Thoracic aorta (tissue), 2 donors: ENCODE results near the gene RNF111. TPM values are rescaled to one million over a fixed set of nuclear protein-coding genes. Genes with fewer than 3 reads are reported as not detected.

Experiments
- ATAC-seq: fragments of 150-250 bp; one replicate; pipeline ENCODE4 v1.8.0; 2017; ENCODE audit warnings: low read depth; ENCODE audit not compliant: insufficient number of reproducible peaks, low FRiP score
- DNase-seq: peaks from one replicate; pipeline ENCODE4 v3.0.0-alpha.2; 2020; ENCODE audit warnings: low spot score
- H3K27ac ChIP-seq, 2 donors: fragments of 200-600 bp; sonication (generic); 1 replicate in 1 of 2; 2 replicates in 1 of 2; pipeline ENCODE4 v1.5.1; 2016; ENCODE audit warnings: mild to moderate bottlenecking in 2 of 2, moderate library complexity in 2 of 2
- H3K27me3 ChIP-seq: fragments of 200-600 bp; sonication (generic); replicated peaks from 2 replicates; pipeline ENCODE4 v1.6.0; 2016; ENCODE audit warnings: mild to moderate bottlenecking; ENCODE audit not compliant: insufficient read depth
- H3K36me3 ChIP-seq: fragments of 200-600 bp; sonication (generic); one replicate; pipeline ENCODE4 v1.5.1; 2016
- H3K4me1 ChIP-seq, 2 donors: fragments of 200-600 bp; sonication (generic); 1 replicate in 1 of 2; 2 replicates in 1 of 2; pipeline versions ENCODE4 v1.5.1 to v1.6.0; 2016; ENCODE audit warnings: low read depth in 2 of 2, mild to moderate bottlenecking in 1 of 2; ENCODE audit not compliant: control insufficient read depth in 1 of 2
- H3K4me3 ChIP-seq: fragments of 200-600 bp; sonication (generic); 2 replicates; pipeline ENCODE4 v1.5.1; 2016; ENCODE audit warnings: mild to moderate bottlenecking
- H3K9me3 ChIP-seq: fragments of 200-600 bp; sonication (generic); 2 replicates; pipeline ENCODE4 v1.5.1; 2016
- CTCF ChIP-seq: fragments of 200-600 bp; sonication (generic); IDR thresholded peaks from one replicate; pipeline ENCODE4 v1.5.1; 2019; ENCODE audit warnings: antibody characterized with exemption
- total RNA-seq, 2 donors: library from RNA; depleted of rRNA; stranded (reverse); fragments of >200 nt; gene quantifications; one replicate each; pipeline versions ENCODE4 v1.1.0 to v1.2.3, GENCODE V29; 2016

Gene RNF111
- total RNA-seq, 2 donors from 2014 or later = 33.8 to 34.1 TPM

- Histone ChIP-seq H3K9me3 (no peaks in the 10 kb centered on the region), H3K27ac (peak overlapping the region in 1 of 2 donors; percentile 26), H3K36me3 (peaks cover 5% of the 10 kb centered on the region), H3K4me3 (peak overlapping the region; percentile 77), H3K4me1 (no peaks in the 10 kb centered on the region), H3K27me3 (no peaks in the 10 kb centered on the region)
- peak; percentile 22 for ATAC-seq
- DNase-seq = no peak
- TF ChIP-seq CTCF = no peak
Observed at GRCh38 chr15:59104602-59104911, 117.1 kb downstream of the RNF111 start.

- Histone ChIP-seq H3K4me1 (no peaks in the 10 kb centered on the region), H3K4me3 (peak within 1 kb of the TSS; percentile 77), H3K36me3 (peaks cover 3% of the 10 kb centered on the region), H3K27me3 (no peaks in the 10 kb centered on the region), H3K27ac (peak within 1 kb of the TSS in 1 of 2 donors; percentile 26), H3K9me3 (no peaks in the 10 kb centered on the region)
- DNase-seq (peak; percentile 35), ATAC-seq (peak; percentile 97)
- TF ChIP-seq CTCF = no peak
Observed at GRCh38 chr15:59104912-59105732, 117.7 kb downstream of the RNF111 start, which contains the start of gene CCNB2. TSS of gene CCNB2 (plus strand) at chr15:59105146. CDS start at chr15:59105269, 123 bp downstream.

- no peak for TF ChIP-seq CTCF
- Histone ChIP-seq H3K27me3 (no peaks in the 10 kb centered on the region), H3K27ac (no peak overlapping the region), H3K4me3 (peak overlapping the region; percentile 77), H3K36me3 (no peaks in the 10 kb centered on the region), H3K4me1 (no peaks in the 10 kb centered on the region), H3K9me3 (no peaks in the 10 kb centered on the region)
- DNase-seq (no peak), ATAC-seq (no peak)
Observed at GRCh38 chr15:59105854-59106253, 118.4 kb downstream of the RNF111 start.

GRCh38 chr15:59111251-59111650, 123.8 kb downstream of the RNF111 start:
- H3K4me3 ChIP-seq = no peak overlapping the region

GRCh38 chr15:59115047-59115446, 127.6 kb downstream of the RNF111 start:
- ATAC-seq (no peak), DNase-seq (no peak)
- TF ChIP-seq CTCF = no peak
- Histone ChIP-seq H3K27me3 (no peaks in the 10 kb centered on the region), H3K9me3 (no peaks in the 10 kb centered on the region), H3K36me3 (no peaks in the 10 kb centered on the region), H3K4me3 (no peak overlapping the region), H3K4me1 (no peaks in the 10 kb centered on the region), H3K27ac (no peak overlapping the region)

More at GRCh38 chr15:59111251-59111650, 123.8 kb downstream of the RNF111 start:
- H3K27me3 ChIP-seq = no peaks in the 10 kb centered on the region
- DNase-seq = no peak
- no peak overlapping the region for H3K27ac ChIP-seq
- TF ChIP-seq CTCF = no peak
- H3K36me3 ChIP-seq = no peaks in the 10 kb centered on the region
- no peaks in the 10 kb centered on the region for H3K9me3 ChIP-seq
- H3K4me1 ChIP-seq = no peaks in the 10 kb centered on the region
- ATAC-seq = no peak
